Measurements from ENCODE around the gene TRPM8. TPM values are rescaled to one million over a fixed set of nuclear protein-coding genes. Genes with fewer than 3 reads are reported as not detected.

Gene TRPM8
- total and polyA plus RNA-seq, 2 of the 13 experiments (the other 11 are each of a cell fraction or from before 2014, with no cell fraction given) = 0.12 TPM; not detected in 1

DNA sequence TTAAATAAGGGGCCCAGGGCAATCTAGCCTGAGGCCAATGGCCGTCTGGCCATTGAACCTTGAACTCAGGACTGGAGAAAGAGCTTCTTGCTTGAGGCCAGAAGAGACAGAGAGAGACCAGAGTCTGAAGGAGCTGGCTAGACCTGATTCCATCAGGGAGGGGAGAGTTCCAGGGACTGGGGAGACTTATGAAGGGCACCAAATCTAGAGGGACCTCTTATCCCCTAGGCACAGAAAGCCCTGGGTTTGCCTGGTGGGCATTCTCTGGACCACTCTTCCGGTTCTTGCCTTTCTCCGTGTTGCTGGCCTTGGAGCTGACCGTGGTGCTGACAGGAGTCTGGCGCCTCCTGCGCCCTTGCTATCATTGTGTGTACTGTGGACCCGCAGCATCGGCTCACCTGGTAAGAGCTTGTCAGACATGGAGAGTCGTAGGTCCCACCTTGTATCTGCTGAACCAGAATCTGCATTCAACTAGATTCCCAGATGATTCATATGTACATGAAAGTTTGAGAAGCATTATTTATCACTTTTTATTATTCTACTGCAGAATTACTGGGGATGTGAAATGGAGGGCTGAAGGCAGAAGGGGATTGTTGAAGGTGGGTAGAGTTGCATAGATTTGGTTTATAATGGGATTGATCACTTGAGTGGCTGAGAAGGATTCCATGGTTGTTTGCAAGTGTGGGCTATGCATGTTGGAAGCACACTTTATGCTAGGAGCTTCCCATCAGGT, 4.3 kb upstream of the TRPM8 start (continued):
- TF ChIP-seq, protein P1, sequence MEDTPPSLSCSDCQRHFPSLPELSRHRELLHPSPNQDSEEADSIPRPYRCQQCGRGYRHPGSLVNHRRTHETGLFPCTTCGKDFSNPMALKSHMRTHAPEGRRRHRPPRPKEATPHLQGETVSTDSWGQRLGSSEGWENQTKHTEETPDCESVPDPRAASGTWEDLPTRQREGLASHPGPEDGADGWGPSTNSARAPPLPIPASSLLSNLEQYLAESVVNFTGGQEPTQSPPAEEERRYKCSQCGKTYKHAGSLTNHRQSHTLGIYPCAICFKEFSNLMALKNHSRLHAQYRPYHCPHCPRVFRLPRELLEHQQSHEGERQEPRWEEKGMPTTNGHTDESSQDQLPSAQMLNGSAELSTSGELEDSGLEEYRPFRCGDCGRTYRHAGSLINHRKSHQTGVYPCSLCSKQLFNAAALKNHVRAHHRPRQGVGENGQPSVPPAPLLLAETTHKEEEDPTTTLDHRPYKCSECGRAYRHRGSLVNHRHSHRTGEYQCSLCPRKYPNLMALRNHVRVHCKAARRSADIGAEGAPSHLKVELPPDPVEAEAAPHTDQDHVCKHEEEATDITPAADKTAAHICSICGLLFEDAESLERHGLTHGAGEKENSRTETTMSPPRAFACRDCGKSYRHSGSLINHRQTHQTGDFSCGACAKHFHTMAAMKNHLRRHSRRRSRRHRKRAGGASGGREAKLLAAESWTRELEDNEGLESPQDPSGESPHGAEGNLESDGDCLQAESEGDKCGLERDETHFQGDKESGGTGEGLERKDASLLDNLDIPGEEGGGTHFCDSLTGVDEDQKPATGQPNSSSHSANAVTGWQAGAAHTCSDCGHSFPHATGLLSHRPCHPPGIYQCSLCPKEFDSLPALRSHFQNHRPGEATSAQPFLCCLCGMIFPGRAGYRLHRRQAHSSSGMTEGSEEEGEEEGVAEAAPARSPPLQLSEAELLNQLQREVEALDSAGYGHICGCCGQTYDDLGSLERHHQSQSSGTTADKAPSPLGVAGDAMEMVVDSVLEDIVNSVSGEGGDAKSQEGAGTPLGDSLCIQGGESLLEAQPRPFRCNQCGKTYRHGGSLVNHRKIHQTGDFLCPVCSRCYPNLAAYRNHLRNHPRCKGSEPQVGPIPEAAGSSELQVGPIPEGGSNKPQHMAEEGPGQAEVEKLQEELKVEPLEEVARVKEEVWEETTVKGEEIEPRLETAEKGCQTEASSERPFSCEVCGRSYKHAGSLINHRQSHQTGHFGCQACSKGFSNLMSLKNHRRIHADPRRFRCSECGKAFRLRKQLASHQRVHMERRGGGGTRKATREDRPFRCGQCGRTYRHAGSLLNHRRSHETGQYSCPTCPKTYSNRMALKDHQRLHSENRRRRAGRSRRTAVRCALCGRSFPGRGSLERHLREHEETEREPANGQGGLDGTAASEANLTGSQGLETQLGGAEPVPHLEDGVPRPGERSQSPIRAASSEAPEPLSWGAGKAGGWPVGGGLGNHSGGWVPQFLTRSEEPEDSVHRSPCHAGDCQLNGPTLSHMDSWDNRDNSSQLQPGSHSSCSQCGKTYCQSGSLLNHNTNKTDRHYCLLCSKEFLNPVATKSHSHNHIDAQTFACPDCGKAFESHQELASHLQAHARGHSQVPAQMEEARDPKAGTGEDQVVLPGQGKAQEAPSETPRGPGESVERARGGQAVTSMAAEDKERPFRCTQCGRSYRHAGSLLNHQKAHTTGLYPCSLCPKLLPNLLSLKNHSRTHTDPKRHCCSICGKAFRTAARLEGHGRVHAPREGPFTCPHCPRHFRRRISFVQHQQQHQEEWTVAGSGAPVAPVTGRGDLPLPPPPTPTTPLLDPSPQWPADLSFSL (CRISPR knock-in tag; IDR thresholded peaks at IDR 0.05) = no peak
- TF ChIP-seq HOXA7 (CRISPR knock-in tag; IDR thresholded peaks at IDR 0.05) = no peak
- TF ChIP-seq, protein P2, sequence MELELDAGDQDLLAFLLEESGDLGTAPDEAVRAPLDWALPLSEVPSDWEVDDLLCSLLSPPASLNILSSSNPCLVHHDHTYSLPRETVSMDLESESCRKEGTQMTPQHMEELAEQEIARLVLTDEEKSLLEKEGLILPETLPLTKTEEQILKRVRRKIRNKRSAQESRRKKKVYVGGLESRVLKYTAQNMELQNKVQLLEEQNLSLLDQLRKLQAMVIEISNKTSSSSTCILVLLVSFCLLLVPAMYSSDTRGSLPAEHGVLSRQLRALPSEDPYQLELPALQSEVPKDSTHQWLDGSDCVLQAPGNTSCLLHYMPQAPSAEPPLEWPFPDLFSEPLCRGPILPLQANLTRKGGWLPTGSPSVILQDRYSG (CRISPR knock-in tag; IDR thresholded peaks at IDR 0.05) = 0 out of 2 replicates have a peak, but pooled peaks have one; percentile 45
- TF ChIP-seq, protein P3, sequence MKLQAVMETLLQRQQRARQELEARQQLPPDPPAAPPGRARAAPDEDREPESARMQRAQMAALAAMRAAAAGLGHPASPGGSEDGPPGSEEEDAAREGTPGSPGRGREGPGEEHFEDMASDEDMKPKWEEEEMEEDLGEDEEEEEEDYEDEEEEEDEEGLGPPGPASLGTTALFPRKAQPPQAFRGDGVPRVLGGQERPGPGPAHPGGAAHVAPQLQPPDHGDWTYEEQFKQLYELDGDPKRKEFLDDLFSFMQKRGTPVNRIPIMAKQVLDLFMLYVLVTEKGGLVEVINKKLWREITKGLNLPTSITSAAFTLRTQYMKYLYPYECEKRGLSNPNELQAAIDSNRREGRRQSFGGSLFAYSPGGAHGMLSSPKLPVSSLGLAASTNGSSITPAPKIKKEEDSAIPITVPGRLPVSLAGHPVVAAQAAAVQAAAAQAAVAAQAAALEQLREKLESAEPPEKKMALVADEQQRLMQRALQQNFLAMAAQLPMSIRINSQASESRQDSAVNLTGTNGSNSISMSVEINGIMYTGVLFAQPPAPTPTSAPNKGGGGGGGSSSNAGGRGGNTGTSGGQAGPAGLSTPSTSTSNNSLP (IDR thresholded peaks at IDR 0.05; ENCODE audit: low read depth, low read length) = no peak
- TF ChIP-seq MXD4 (CRISPR knock-in tag; IDR thresholded peaks at IDR 0.05) = no peak; the same call in 1 of the 2 replicates
- no peak for TF ChIP-seq ZNF317 (CRISPR knock-in tag; IDR thresholded peaks at IDR 0.05)
- TF ChIP-seq ZNF253 (CRISPR knock-in tag; IDR thresholded peaks at IDR 0.05; ENCODE audit: borderline replicate concordance) = no peak
- TF ChIP-seq MAFF (IDR thresholded peaks at IDR 0.05; ENCODE audit: low read depth, low read length) = no peak
- no peak for TF ChIP-seq CC2D1A (CRISPR knock-in tag; IDR thresholded peaks at IDR 0.05)
- TF ChIP-seq NCOA1 (CRISPR knock-in tag; IDR thresholded peaks at IDR 0.05) = no peak
- TF ChIP-seq ZBTB38 (CRISPR knock-in tag; IDR thresholded peaks at IDR 0.05) = no peak
- TF ChIP-seq ZFP37 (CRISPR knock-in tag; IDR thresholded peaks at IDR 0.05; ENCODE audit: borderline replicate concordance) = no peak; the same call in 1 of the 2 replicates
- TF ChIP-seq MTA1 (CRISPR knock-in tag; IDR thresholded peaks at IDR 0.05; ENCODE audit: borderline replicate concordance) = no peak
- peak; percentile 28 for TF ChIP-seq ZNF883 (CRISPR knock-in tag; IDR thresholded peaks at IDR 0.05; ENCODE audit: not compliant biosample characterization)
- TF ChIP-seq, protein P4, sequence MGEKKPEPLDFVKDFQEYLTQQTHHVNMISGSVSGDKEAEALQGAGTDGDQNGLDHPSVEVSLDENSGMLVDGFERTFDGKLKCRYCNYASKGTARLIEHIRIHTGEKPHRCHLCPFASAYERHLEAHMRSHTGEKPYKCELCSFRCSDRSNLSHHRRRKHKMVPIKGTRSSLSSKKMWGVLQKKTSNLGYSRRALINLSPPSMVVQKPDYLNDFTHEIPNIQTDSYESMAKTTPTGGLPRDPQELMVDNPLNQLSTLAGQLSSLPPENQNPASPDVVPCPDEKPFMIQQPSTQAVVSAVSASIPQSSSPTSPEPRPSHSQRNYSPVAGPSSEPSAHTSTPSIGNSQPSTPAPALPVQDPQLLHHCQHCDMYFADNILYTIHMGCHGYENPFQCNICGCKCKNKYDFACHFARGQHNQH (CRISPR knock-in tag; IDR thresholded peaks at IDR 0.05) = peak; percentile 43; the same call in 1 of the 2 replicates
- no peak for TF ChIP-seq ZNF501 (CRISPR knock-in tag; IDR thresholded peaks at IDR 0.05)
- TF ChIP-seq ZNF564 (CRISPR knock-in tag; IDR thresholded peaks at IDR 0.05) = no peak
- no peak for TF ChIP-seq TEAD3 (CRISPR knock-in tag; optimal IDR thresholded peaks at IDR 0.05; ENCODE audit: borderline replicate concordance)
- no peak for TF ChIP-seq ZNF816 (CRISPR knock-in tag; IDR thresholded peaks at IDR 0.05; ENCODE audit: borderline replicate concordance)
- no peak for TF ChIP-seq ZNF432 (CRISPR knock-in tag; IDR thresholded peaks at IDR 0.05; ENCODE audit: borderline replicate concordance)
